Medulla oblongata (tissue), 1 donor: ENCODE data around the gene SURF2.
"Not testable (repeated sequence)": the region's sequence is repeated elsewhere in the genome, so short reads cannot be mapped to it uniquely, and the experiment has no call there.

ENCODE experiments used
- DNase-seq: peaks from one replicate; pipeline ENCODE4 v3.0.0-alpha.2; 2015; ENCODE audit errors: extremely low spot score

The SURF2 gene

DNA sequence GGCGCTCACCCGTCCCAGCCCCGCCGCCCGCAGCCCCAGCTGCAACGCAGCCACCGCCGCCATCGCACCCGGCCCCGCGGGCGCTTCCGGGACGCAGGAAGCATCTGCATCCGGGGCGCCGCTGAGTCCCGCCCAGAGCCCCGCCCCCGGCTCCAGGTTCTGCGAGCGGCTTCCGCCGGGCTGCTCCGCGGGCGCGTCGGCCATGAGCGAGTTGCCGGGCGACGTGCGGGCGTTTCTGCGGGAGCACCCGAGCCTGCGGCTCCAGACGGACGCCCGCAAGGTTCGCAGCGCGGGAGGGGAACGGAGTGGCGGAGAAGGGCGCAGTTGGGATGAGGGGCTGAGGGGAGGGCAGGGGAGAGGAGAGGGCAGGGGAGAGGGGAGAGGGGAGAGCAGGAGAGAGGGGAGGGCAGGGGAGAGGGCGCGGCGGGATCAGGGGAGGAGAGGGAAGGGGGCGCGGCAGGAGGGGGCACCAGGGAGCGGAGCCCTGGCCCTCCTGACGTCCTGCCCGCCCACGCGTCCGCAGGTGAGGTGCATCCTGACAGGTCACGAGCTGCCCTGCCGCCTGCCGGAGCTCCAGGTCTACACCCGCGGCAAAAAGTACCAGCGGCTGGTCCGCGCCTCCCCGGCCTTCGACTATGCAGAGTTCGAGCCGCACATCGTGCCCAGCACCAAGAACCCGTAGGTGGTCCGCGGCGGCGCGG, at the start of gene SURF2, which contains the start of gene SURF1:
SURF2 (plus strand) TSS at position 160 of the 701 bp plus-strand sequence; CDS start at position 203, 43 bp downstream.
SURF1 (minus strand) TSS at position 97 of the 701 bp plus-strand sequence; CDS start at position 63, 34 bp downstream.
- DNase-seq: peak; percentile 85

DNA sequence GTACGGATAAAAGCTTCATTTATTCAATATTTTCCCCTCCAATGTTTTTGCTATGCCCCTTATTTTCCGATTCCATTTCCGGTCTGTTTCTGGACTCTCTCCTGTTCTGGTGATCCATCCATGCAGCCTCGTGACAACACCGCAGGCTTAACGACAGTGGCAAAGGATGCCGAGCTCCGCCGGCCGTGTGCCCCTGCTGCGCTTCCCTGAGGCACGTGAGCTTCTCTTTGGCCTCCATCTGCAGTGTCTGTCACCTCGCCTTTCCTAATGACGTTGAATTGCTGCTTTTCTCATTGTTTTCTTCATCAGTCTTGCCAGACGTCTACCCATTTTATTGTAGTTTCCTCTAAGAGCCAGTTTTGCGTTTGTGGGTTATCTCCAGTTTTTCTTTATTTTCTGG, 49.0 kb upstream of the SURF2 start:
- DNase-seq: no peak

DNA sequence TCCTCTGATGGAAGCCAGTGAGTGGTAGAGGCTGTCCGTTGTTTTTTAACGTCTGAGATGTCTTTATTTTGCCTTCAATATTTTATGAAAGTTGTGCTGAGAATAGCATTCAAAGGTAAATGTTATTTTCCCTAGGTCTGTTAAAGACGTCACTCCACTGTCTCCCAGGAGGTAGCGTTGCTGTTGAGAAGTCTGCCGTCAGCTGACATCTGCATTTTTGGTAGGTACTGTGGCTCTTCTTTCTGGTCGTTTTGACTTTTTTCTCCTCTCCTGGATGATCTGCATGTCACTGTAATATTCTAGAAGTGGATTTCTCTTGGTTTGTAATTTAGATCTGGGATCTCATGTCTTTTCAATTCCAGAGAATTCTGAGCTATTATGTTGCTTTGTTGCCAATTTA, 46.7 kb upstream of the SURF2 start:
- no peak for DNase-seq

DNA sequence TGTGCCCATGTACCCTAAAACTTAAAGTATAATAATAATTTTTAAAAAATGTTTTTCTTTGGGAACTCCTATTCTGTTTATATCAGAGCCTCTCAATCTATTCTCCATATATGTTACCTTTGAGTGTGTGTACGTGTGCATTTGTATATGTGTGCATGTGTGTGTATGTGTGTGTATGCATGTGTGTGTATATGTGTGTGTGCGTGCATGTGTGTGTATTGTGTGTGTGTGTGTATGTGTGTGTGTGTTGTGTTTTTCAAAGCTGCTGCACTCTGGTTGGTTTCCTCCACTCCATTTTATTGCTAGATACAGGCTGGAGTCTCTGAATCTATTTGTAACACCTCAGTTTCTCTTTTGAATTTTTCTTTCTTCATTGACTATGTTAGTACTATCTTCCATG, 40.4 kb upstream of the SURF2 start:
- DNase-seq: no peak

DNA sequence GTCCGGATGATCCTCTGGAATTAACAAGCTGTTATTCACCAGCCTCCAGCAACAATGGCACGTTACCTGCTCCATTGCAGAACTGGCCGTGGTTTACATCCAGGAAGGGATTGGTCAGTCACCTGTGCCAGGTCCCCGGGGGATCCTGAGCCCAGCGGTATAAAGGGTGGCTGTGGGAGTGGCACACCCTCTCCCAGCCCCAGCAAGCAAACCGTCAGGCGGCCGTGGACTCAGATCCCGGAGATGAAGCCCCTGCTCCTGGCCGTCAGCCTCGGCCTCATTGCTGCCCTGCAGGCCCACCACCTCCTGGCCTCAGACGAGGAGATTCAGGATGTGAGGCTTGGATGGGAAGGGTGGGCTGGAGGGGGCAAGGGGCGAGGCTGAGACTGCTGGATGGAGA, 38.8 kb upstream of the SURF2 start:
- not testable (repeated sequence) for DNase-seq

DNA sequence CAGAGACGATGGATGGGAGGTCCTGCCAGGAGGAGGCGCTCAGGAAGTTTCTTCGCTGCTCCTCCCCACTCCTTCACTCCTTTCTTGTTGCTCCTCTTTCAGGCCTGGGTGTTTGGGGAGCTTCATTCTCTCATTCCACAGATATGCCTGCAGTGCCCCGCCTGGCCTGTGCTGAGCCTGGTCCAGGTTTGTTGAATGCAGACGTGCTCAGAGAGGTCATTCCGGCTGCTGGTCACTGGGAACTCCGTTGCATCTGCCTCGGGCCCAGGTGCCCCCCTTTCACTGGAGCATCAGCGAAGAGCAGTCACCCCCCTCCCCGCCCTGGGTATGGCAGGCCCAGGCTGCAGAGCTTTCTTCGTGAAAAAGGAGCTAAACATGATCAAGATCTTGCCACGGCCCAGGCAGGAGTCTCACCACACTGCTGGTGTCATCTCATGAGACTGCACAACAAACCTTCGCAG, 35.9 kb upstream of the SURF2 start:
- DNase-seq: no peak

DNA sequence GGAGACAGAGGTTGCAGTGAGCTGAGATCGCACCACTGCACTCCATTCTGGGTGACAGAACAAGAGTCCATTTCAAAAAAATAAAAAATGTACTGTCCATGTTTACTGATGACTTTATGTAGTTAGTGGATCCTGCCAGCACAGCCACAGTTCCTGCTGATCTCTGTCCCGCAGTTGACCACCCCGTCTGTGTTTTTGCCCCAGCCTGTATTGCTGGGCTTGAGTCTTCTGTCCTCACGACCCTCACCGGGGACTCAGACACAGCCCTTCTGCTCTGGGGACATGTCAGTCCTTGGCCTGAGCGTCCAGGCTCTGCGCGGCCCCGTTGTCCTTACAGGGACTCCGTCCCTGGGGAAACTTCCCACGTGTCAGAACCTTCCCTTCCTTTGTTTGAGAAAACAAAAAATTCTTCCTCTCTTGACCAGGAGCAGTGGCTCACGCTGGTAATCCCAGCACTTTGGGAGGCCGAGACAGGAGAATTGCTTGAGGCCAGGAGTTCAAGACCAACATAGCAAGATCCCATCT, 34.9 kb upstream of the SURF2 start:
- DNase-seq: no peak

DNA sequence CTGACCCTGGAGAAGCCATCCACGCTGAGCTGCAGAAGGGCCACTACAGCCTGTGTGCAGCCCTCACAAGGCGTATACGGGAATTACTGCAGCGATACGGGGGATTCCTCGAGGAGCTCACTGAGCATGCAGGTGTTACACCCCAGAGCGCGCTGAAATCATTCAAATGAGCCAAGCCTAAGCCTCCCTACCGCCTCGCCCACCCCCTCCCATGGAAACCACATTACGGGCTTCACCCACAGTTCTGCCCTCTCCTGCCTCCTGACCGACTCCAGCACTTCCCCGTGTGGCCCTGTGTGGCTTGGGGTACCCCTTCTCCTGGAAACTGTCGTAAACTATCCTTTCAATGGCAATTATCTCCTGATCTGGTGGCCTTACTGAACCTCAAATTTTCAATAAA, 33.6 kb upstream of the SURF2 start:
- no peak for DNase-seq

DNA sequence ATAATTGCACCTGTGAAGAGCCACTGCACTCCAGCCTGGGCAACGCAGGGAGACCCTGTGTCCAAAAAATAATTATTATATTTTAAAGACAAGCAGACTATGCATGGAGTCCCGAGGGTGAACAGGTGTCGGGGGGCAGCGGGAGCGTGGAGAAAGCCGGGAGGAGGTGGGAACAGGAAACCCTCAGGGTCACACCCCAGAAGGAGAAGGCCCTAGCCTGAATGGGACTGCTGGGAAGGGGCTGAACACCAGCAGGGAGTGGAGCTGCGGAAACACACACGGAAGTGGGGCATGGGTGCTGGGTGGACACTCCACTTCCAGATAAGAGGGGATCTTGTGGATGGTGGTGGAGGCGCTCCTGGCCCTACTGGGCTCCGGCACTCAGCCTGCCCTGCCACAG, 33.1 kb upstream of the SURF2 start:
- DNase-seq: no peak

DNA sequence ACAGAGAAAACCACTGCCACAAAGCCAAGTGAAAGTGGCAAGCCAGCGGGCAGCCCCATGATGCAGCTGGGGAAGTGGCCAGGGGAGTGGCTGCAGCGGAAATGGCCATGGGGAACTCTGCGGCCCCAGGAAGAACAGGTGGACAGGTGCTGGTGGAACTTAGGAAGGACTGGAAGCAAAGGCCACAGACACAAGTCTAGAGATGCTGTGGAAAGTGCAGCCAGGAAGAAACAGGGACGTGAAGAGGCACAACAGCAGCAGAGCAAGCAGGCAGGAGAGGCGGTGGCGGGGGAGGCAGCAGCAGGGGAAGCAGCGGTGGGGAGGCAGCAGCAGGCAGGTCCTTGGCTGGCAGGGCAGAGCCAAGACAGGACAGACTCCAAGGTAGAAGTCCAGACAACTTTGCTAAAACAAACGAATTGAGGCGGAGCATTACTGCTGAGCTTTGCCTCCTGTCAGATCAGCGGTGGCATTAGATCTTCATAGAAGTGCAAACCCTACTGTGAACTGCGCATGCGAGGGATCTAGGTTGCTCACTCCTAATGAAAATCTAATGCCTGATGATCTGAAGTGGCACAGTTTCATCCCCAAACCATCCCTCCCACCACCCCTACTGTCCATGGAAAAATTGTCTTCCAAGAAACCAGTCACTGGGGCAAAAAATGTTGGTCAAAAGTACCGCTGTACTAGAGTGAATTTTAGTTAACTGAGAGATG, 32.2 kb upstream of the SURF2 start:
- DNase-seq: no peak

DNA sequence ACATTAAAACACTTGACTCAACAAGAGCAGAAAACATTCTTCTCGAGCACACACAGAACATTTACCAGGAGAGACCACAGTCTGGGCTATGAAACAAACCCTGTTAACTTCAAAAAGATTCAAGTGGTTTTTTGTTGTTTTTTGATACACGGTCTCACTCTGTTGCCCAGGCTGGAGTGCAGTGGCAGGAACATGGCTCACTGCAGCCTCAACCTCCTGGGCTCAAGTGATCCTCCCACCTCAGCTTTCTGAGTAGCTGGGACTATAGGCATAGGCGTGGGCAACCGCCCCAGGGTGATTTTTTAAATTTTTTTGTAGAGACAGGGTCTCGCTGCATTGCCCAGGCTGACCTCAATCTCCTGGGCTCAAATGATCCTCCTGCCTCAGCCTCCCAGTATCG, 29.3 kb upstream of the SURF2 start:
- DNase-seq: not testable (repeated sequence)

DNA sequence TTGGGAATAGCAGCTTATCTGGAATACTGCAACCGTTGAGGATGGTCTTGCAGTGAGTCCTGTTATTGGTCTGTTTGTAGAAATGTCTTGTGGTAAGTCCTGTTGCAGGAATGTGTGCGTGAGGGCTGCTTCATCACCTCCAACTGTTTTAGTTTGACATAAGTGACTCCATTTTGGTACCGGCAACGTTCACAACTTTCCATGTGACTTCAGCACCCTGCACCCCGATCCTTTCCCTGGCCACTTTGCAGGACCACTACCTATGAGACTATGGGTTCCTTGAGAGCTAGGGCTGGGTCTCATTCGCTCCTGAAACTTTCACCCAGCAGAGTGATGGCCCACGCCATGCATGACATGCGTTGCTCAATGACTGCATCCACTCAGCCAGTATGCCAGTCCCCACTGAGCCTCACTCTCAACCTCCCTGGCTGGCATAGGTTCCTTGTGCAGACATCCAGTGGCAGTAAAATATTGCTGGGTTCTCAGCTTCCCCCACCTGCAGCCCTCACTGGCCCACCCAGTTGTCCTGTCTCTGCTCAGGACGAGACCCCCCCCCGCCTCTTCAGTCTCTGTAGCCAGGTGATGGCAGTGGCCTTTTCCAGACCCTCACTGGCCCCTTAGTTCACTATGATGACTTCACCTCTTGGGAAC, 28.4 kb upstream of the SURF2 start:
- no peak for DNase-seq

DNA sequence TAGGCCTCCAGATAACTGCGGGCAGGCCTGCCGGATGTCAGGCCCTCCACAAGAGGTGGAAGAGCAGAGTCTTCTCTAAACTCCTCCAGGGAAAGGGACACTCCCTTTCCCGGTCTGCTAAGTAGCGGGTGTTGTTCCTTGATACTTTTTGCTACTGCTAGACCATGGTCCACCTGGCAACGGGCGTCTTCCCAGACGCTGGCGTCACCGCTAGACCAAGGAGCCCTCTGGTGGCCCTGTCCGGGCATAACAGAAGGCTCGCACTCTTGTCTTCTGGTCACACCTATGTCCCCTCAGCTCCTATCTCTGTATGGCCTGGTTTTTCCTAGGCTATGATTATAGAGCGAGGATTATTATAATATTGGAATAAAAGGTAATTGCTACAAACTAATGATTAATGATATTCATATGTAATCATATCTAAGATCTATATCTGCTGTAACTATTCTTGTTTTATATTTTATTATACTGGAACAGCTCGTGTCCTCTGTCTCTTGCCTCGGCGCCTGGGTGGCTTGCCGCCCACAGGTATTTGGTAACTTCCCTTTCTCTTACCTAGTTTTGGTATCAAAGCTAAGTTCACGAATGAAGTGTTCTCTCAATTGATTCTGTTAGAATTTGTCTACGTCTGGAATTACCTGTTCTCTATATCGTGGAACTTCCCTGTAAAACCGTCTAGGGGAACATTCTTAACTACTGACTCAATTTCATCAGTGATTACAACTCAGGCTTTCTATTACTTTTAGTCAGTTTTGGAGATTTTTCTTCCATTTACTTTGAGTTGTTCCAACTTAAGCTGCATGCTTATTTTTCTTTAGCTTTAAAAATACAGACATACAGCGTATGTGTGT, 26.8 kb upstream of the SURF2 start:
- DNase-seq: not testable (repeated sequence)

DNA sequence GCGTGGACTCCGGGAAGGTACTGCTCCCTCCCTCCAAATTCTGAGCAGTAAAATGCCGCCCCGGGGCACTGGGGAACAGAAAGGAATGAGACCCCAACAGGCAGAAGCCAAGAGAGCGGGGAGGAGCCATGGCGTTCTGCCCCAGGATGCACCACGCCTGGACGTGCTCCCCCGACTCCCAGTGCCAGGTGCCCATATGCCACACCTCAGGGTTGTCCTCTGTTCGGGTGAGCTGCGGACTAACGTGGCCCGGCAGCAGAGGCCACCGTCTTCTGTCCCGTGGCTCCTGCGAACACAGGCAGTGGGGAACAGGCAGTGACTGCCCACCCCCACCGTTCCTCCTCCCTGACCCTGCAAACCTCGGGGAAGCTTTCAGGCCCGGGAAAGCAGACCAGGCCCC, 25.1 kb upstream of the SURF2 start:
- DNase-seq: no peak

DNA sequence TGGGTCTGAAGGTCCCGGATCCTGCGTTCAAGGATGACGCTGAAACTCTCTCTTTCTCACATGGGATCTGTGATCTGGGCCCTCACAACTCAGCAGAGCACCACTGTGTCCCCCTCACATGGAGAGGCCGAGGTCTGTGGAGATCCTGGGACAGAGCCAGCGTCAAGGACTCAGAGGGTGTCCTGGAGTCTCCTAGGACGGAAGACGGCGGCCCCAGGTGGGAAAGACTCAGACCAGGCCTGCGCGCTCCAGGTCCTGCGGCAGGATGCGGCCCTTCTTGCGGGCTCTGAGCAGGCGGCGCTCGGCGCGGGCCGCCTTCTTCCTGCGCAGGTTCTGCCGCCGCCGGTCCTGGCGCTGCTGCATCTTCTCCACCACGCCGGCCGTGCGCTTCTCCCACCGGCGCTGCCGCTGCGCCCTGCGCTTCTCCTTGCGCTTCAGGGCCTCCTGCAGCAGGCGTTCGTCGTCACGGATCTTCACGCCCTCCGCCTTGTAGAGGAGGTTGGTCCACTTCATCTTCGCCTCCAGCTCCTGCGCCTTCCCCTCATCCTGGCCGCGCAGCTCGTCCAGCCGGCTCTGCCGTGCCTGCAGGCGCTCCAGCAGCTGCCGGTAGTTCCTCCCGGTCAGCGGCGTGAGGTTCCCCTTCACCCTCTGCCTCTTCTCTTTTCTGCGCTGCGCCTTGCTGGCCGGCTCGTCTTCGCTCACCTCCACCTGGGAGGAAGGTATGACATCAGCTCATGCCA, 24.5 kb upstream of the SURF2 start:
- DNase-seq: no peak

DNA sequence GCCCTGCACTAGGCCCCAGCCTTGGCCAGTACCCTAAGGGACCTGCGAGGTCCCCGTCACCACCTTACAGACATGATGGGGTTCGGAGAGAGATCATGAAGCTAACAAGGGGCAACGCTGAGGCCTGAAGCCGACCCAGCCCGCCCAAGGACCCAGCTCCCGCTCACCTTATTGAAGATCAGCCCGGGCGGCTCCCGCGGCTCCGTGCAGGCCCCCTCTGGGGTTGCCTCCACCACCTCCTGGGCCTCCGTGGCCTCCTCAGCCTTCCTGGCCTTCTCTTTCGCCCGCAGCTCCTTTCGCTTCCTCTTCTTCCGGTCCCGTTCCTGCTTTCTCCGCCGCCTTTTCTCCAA, 24.0 kb upstream of the SURF2 start:
- no peak for DNase-seq

DNA sequence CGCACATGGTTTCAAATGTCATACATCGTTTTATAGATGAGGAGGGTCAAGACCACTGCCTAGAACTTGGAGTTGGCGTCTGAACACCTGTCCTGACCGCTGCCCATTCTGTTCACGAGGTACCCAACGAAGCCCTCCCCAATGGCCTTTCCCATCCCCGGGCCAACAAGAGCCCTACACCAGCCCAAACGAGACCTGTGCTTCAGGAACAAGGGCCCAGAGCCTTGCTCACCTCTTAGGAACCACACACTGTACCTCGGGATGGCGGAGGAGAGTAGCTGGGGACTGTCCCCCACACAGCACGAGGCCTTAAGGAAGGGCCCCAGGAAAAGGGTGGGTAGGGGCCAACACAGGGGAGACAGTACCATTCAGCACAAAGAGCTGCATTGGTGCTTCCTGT, 23.3 kb upstream of the SURF2 start:
- no peak for DNase-seq

DNA sequence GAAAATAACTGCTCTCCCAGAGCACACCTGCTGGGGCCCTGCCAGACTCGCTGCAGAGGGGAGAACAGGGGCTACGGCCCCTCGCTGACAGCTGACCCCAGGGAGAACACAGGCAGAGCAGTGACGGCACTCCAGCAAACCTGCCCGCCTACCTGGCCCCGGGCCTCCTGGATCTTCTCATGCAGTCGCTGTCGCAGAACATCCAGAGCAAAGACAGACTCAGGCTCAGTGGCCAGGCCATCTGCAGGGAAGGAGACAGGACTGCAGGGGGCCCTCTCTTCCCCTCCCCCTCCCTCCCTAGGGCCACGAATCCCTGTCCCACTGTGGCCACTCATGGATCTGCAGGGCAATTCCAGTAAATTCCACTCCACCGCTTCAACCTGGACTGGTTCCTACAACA, 22.8 kb upstream of the SURF2 start:
- no peak for DNase-seq

DNA sequence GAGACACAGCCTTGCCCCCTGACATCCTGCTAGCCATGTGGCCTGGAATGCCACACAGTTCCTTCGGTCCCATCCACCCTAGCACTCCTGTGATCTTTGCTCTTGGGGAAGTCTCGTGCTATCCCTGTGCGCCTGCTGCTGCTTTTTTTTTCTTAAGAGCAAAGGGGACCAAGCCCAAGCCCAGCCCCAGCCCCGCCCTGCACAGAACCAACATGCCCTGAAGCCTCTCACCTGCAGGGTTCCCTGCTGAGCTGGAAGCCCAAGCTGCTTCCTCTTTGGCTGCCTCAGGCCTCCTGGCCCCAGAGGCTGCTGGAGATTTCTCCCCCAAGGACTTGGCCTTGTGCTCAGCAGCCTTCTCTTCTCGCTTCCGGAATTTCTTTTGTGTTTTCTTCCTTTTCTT, 22.2 kb upstream of the SURF2 start:
- no peak for DNase-seq

DNA sequence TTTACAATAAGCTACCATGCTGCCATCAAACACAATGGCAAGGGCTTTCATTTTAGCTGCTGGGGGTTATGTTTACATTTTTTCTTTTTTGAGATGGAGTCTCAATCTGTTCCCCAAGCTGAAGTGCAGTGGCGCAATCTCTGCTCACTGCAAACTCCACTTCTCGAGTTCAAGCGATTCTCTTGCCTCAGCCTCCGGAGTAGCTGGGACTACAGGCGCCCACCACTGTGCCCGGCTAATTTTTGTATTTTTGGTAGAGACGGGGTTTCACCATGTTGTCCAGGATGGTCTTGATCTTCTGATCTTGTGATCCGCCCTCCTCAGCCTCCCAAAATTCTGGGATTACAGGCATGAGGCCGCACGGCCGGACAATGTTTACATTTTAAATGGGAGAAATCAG, 21.5 kb upstream of the SURF2 start:
- DNase-seq: not testable (repeated sequence)
